ENCODE data around the gene CD19. TPM values are rescaled to one million over a fixed set of nuclear protein-coding genes. Genes with fewer than 3 reads are reported as not detected.

The CD19 gene
- total and polyA plus RNA-seq, 12 donors: 0.06 to 0.19 TPM; not detected in 10

GRCh38 chr16:28897826-28898225 is 33.9 kb upstream of the CD19 start:
- WGBS, 2 donors: 89 to 90% methylated on average over 4 of the region's 4 CpGs
- intact Hi-C loops (cut with DNase I): no loop called here
- DNase-seq (no peak), ATAC-seq (no peak)
- Histone ChIP-seq H3K27ac (no peak overlapping the region), H3K4me3 (no peak overlapping the region), H3K36me3 (peaks cover 0 to 12% (median 0%) of the 10 kb centered on the region in 9 donors), H3K4me1 (no peaks in the 10 kb centered on the region), H3K9me3 (no peaks in the 10 kb centered on the region), H3K27me3 (no peaks in the 10 kb centered on the region)
- TF ChIP-seq, protein P1, sequence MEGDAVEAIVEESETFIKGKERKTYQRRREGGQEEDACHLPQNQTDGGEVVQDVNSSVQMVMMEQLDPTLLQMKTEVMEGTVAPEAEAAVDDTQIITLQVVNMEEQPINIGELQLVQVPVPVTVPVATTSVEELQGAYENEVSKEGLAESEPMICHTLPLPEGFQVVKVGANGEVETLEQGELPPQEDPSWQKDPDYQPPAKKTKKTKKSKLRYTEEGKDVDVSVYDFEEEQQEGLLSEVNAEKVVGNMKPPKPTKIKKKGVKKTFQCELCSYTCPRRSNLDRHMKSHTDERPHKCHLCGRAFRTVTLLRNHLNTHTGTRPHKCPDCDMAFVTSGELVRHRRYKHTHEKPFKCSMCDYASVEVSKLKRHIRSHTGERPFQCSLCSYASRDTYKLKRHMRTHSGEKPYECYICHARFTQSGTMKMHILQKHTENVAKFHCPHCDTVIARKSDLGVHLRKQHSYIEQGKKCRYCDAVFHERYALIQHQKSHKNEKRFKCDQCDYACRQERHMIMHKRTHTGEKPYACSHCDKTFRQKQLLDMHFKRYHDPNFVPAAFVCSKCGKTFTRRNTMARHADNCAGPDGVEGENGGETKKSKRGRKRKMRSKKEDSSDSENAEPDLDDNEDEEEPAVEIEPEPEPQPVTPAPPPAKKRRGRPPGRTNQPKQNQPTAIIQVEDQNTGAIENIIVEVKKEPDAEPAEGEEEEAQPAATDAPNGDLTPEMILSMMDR (IDR thresholded peaks at IDR 0.05): no peak

DNA sequence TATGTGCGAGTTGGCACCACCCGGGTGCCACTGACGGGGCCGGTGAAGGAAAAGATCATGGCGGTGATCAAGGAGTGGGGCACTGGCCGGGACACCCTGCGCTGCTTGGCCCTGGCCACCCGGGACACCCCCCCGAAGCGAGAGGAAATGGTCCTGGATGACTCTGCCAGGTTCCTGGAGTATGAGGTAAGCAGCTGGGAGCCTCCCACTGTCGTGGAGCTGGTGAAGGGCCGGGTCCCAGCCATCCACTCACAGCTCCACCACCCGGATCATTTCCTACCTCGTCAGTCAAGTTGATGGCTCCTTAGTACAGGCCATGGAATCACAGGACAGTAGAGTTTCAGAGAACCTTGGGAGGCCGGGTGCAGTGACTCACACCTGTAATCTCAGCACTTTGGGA is 33.5 kb upstream of the CD19 start:
- ATAC-seq: no peak
- DNase-seq: no peak
- peaks cover 0 to 12% (median 0%) of the 10 kb centered on the region in 9 donors for H3K36me3 ChIP-seq
- no peaks in the 10 kb centered on the region for H3K4me1 ChIP-seq
- H3K9me3 ChIP-seq: no peaks in the 10 kb centered on the region
- no peaks in the 10 kb centered on the region for H3K27me3 ChIP-seq
- TF ChIP-seq, protein P1 (IDR thresholded peaks at IDR 0.05): no peak
- intact Hi-C loops (cut with DNase I): no loop called here
- 83 to 86% methylated on average over 15 of the region's 15 CpGs for WGBS, 2 donors
- H3K4me3 ChIP-seq: no peak overlapping the region
- no peak overlapping the region for H3K27ac ChIP-seq

DNA sequence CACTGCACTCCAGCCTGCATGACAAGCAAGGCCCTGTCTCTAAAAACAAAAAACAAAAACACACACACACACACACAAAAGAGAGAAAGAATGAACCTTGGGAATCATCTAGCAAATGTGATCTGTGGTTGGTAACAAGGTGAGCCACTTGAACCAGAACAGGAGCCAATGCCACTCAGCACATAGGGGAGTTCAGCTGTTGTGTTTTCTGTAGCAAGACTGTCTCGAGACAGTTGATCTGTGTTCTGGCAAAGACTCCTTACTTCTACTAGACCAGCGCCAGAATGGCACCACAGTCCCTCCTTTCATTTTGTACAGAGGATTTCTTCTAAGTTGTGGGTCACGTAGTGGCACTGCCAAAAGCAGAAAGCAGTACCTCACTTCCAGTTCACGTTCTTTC is 32.8 kb upstream of the CD19 start:
- H3K27me3 ChIP-seq: no peaks in the 10 kb centered on the region
- intact Hi-C loops (cut with DNase I): no loop called here
- H3K9me3 ChIP-seq: no peaks in the 10 kb centered on the region
- no peaks in the 10 kb centered on the region for H3K4me1 ChIP-seq
- TF ChIP-seq, protein P1 (IDR thresholded peaks at IDR 0.05): no peak
- no peak overlapping the region for H3K27ac ChIP-seq
- peaks cover 0 to 12% (median 0%) of the 10 kb centered on the region in 9 donors for H3K36me3 ChIP-seq
- ATAC-seq (no peak), DNase-seq (no peak)
- H3K4me3 ChIP-seq: no peak overlapping the region
- WGBS, 2 donors: 91 to 95% methylated on average over 4 of the region's 4 CpGs

- Histone ChIP-seq H3K9me3 (no peaks in the 10 kb centered on the region), H3K27ac (no peak overlapping the region), H3K4me1 (no peaks in the 10 kb centered on the region), H3K27me3 (no peaks in the 10 kb centered on the region), H3K36me3 (peaks cover 0 to 22% (median 8%) of the 10 kb centered on the region in 9 donors), H3K4me3 (no peak overlapping the region)
- DNase-seq: no peak
- intact Hi-C loops (cut with DNase I): no loop called here
- WGBS, 2 donors: 91 to 92% methylated on average over 11 of the region's 11 CpGs
- TF ChIP-seq, protein P1 (IDR thresholded peaks at IDR 0.05): no peak
- no peak for ATAC-seq
These were observed 31.7 kb upstream of the CD19 start for GRCh38 chr16:28899882-28900590.
